Measurements from ENCODE around the gene CHST9. TPM values are rescaled to one million over a fixed set of nuclear protein-coding genes. Genes with fewer than 3 reads are reported as not detected.

CHST9 gene
- total and polyA plus RNA-seq, 2 donors (not counting 3 experiments of a cell fraction or from before 2014, with no cell fraction given): not detected

DNA sequence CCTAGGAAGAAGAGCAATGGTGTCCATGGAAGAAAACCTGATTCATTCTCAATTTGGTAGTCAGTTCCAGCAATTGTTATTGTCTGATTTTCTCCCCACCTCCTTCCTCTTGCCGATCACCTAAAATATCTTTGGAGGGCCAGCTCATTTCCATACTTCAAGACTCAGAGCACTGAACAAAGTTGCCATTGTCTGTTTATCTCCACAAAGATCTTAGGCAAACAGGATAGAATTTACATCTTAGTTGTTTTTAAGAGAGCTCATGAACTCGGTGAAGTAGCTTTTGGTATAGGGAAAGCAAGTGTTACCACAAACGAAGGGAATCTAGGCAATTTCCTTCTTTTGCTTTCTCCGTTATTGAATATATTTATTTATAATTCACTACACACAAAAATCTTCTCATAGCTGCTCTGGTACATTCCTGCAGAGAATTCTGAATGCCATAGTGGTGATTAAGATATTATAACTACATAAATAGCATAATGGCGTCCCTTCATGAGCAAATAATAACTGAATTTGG lies 41.5 kb upstream of the CHST9 start:
- Histone ChIP-seq H3K36me3 (ENCODE audit: control insufficient read depth in 2 of 2, extremely low read depth in 1 of 2, insufficient read depth in 2 of 2, low read length in 2 of 2) (no peaks in the 10 kb centered on the region), H3K9me3 (replicated peaks; ENCODE audit: control insufficient read depth, insufficient read depth, low read length) (no peaks in the 10 kb centered on the region), H3K27me3 (ENCODE audit: control insufficient read depth in 2 of 2, insufficient read depth in 2 of 2, low read length in 2 of 2) (no peaks in the 10 kb centered on the region), H3K4me1 (ENCODE audit: control insufficient read depth, extremely low read depth, insufficient read depth, low read length) (no peaks in the 10 kb centered on the region), H3K9me1 (replicated peaks; ENCODE audit: control insufficient read depth, extremely low read depth, insufficient read depth, low read length) (no peaks in the 10 kb centered on the region), H3K9ac (replicated peaks; ENCODE audit: extremely low read depth, insufficient read depth, low read length) (no peak overlapping the region), H3K4me2 (ENCODE audit: insufficient read depth, low read length) (no peak overlapping the region), H4K20me1 (replicated peaks; ENCODE audit: control insufficient read depth, extremely low read depth, insufficient read depth, low read length) (no peaks in the 10 kb centered on the region), H3K79me2 (ENCODE audit: control insufficient read depth, insufficient read depth, low read length) (no peaks in the 10 kb centered on the region), H3K27ac (ENCODE audit: insufficient read depth, low read depth, low read length) (no peak overlapping the region), H3K4me3 (replicated peaks in 1 of 3; ENCODE audit: insufficient read depth in 1 of 3, low read depth in 1 of 3, low read length in 3 of 3) (no peak overlapping the region), H2AFZ (ENCODE audit: low read depth, low read length) (no peak overlapping the region)
- CTCF ChIA-PET: no interaction called here
- POLR2A ChIA-PET: no interaction called here
- dilution Hi-C loops (cut with MboI; ENCODE audit: extremely low pct_ligation_motif_present, low sequenced_read_pairs): no loop called here
- no peak for DNase-seq (ENCODE audit: low read depth, low spot score)
- TF ChIP-seq FOS (IDR thresholded peaks at IDR 0.05; ENCODE audit: borderline replicate concordance, insufficient read depth, low read length): no peak
- BruUV-seq (replicated peaks): no TSS peak
- no peak for FAIRE-seq
- intact Hi-C loops (cut with micrococcal nuclease): no loop called here

GRCh38 chr18:27225947-27226481 lies 40.9 kb upstream of the CHST9 start:
- Histone ChIP-seq H3K9ac (replicated peaks; ENCODE audit: extremely low read depth, insufficient read depth, low read length) (no peak overlapping the region), H3K9me3 (replicated peaks; ENCODE audit: control insufficient read depth, insufficient read depth, low read length) (no peaks in the 10 kb centered on the region), H3K27ac (ENCODE audit: insufficient read depth, low read depth, low read length) (no peak overlapping the region), H2AFZ (ENCODE audit: low read depth, low read length) (no peak overlapping the region), H3K27me3 (ENCODE audit: control insufficient read depth in 2 of 2, insufficient read depth in 2 of 2, low read length in 2 of 2) (no peaks in the 10 kb centered on the region), H3K36me3 (ENCODE audit: control insufficient read depth in 2 of 2, extremely low read depth in 1 of 2, insufficient read depth in 2 of 2, low read length in 2 of 2) (no peaks in the 10 kb centered on the region), H4K20me1 (replicated peaks; ENCODE audit: control insufficient read depth, extremely low read depth, insufficient read depth, low read length) (no peaks in the 10 kb centered on the region), H3K4me2 (ENCODE audit: insufficient read depth, low read length) (no peak overlapping the region), H3K9me1 (replicated peaks; ENCODE audit: control insufficient read depth, extremely low read depth, insufficient read depth, low read length) (no peaks in the 10 kb centered on the region), H3K4me3 (replicated peaks in 1 of 3; ENCODE audit: insufficient read depth in 1 of 3, low read depth in 1 of 3, low read length in 3 of 3) (no peak overlapping the region), H3K79me2 (ENCODE audit: control insufficient read depth, insufficient read depth, low read length) (no peaks in the 10 kb centered on the region), H3K4me1 (ENCODE audit: control insufficient read depth, extremely low read depth, insufficient read depth, low read length) (no peaks in the 10 kb centered on the region)
- ChIA-PET POLR2A (no interaction called here), CTCF (no interaction called here)
- dilution Hi-C loops (cut with MboI; ENCODE audit: extremely low pct_ligation_motif_present, low sequenced_read_pairs): no loop called here
- intact Hi-C loops (cut with micrococcal nuclease): no loop called here
- FAIRE-seq (no peak), DNase-seq (ENCODE audit: low read depth, low spot score) (no peak)
- BruUV-seq (replicated peaks): no TSS peak
- TF ChIP-seq, protein P1, sequence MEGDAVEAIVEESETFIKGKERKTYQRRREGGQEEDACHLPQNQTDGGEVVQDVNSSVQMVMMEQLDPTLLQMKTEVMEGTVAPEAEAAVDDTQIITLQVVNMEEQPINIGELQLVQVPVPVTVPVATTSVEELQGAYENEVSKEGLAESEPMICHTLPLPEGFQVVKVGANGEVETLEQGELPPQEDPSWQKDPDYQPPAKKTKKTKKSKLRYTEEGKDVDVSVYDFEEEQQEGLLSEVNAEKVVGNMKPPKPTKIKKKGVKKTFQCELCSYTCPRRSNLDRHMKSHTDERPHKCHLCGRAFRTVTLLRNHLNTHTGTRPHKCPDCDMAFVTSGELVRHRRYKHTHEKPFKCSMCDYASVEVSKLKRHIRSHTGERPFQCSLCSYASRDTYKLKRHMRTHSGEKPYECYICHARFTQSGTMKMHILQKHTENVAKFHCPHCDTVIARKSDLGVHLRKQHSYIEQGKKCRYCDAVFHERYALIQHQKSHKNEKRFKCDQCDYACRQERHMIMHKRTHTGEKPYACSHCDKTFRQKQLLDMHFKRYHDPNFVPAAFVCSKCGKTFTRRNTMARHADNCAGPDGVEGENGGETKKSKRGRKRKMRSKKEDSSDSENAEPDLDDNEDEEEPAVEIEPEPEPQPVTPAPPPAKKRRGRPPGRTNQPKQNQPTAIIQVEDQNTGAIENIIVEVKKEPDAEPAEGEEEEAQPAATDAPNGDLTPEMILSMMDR (IDR thresholded peaks at IDR 0.05; ENCODE audit: extremely low read depth in 1 of 2, insufficient read depth in 1 of 2, low read depth in 1 of 2, low read length in 2 of 2): no peak
- TF ChIP-seq, protein P2, sequence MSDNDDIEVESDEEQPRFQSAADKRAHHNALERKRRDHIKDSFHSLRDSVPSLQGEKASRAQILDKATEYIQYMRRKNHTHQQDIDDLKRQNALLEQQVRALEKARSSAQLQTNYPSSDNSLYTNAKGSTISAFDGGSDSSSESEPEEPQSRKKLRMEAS (IDR thresholded peaks at IDR 0.05; ENCODE audit: insufficient read depth, insufficient read length): no peak
- TF ChIP-seq MYC (IDR thresholded peaks at IDR 0.05; ENCODE audit: low read depth, low read length): no peak
- TF ChIP-seq JUN (IDR thresholded peaks at IDR 0.05; ENCODE audit: borderline replicate concordance, insufficient read depth, insufficient read length, low read depth): no peak
- no peak for TF ChIP-seq GATA2 (IDR thresholded peaks at IDR 0.05; ENCODE audit: insufficient read depth, insufficient read length, low read depth, low read length)
- no peak for TF ChIP-seq POLR2A (IDR thresholded peaks at IDR 0.05; ENCODE audit: low read depth, low read length)
- TF ChIP-seq FOS (IDR thresholded peaks at IDR 0.05; ENCODE audit: borderline replicate concordance, insufficient read depth, low read length): no peak
- TF ChIP-seq POLR2AphosphoS5 (IDR thresholded peaks at IDR 0.05; ENCODE audit: insufficient read depth, low read depth, low read length): no peak
- no peak for TF ChIP-seq EZH2 (IDR thresholded peaks at IDR 0.05; ENCODE audit: borderline replicate concordance, low read depth, low read length, severe bottlenecking)

Data from endothelial cell of umbilical vein (primary cell).